GM12891 (cell line): ENCODE measurements around the gene KCNAB2.

Source experiments
- POLR2A ChIP-seq: IDR thresholded peaks from 2 replicates; pipeline ENCODE4 v1.6.1; 2011; ENCODE audit warnings: low read depth, low read length, control low read depth
- POLR2AphosphoS5 ChIP-seq: IDR thresholded peaks from 2 replicates; pipeline ENCODE4 v1.6.1; 2011; ENCODE audit warnings: low read depth, low read length, control low read depth
- POU2F2 ChIP-seq: IDR thresholded peaks from 2 replicates; pipeline ENCODE4 v1.6.1; 2011; ENCODE audit warnings: low read depth, mild to moderate bottlenecking, control low read depth, low read length, moderate library complexity
- TAF1 ChIP-seq: IDR thresholded peaks from 2 replicates; pipeline ENCODE4 v1.6.1; 2011; ENCODE audit warnings: low read depth, low read length, control low read depth

DNA sequence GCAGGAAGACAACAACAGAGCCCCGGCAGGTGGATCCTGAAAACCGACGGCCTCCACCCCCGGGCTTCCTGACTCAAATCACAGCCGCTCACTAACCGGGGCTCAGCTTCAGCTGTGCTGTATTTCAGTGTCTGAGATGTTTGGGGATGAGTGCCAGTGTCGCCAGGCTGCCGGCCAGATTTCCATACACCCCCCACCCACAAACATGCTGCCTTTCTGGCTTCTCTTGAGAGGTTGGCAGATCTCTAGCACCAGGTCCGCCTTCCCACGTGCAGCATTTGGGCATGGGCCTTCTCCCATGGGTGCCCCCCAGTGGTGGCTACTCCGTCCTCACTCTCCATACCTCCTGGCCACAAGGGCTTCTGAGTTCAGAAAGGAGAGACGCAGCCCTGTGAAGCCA is 34.8 kb downstream of the KCNAB2 start:
- no peak for TF ChIP-seq POLR2A
- no peak for TF ChIP-seq POLR2AphosphoS5
- TF ChIP-seq POU2F2, result no peak
- no peak for TF ChIP-seq TAF1
